Sigmoid colon (tissue), 7 donors: ENCODE data around the gene NIN. TPM values are rescaled to one million over a fixed set of nuclear protein-coding genes. Genes with fewer than 3 reads are reported as not detected.

Experiments used
- DNase-seq: peaks from one replicate; pipeline ENCODE4 v3.0.0-alpha.2; 2019
- H3K27ac ChIP-seq, 4 donors: fragments of 200-600 bp; sonication (generic); one replicate each; pipeline ENCODE4 v1.5.1; 2016 to 2019; ENCODE audit warnings: mild to moderate bottlenecking in 1 of 4
- H3K27me3 ChIP-seq, 3 donors: fragments of 200-600 bp; sonication (generic); one replicate each; pipeline ENCODE4 v1.5.1; 2019; ENCODE audit warnings: mild to moderate bottlenecking in 1 of 3
- H3K36me3 ChIP-seq, 4 donors: fragments of 200-600 bp; sonication (generic); one replicate each; pipeline ENCODE4 v1.5.1; 2016 to 2019
- H3K4me1 ChIP-seq, 4 donors: fragments of 200-600 bp; sonication (generic); one replicate each; pipeline ENCODE4 v1.5.1; 2017 to 2019
- H3K4me3 ChIP-seq, 4 donors: fragments of 200-600 bp; sonication (generic); one replicate each; pipeline ENCODE4 v1.5.1; 2017 to 2019; ENCODE audit warnings: mild to moderate bottlenecking in 2 of 4, moderate library complexity in 1 of 4
- H3K9me3 ChIP-seq, 4 donors: fragments of 200-600 bp in 3 of 4; sonication (generic) in 3 of 4; one replicate each; pipeline versions ENCODE4 v1.5.1 to v1.6.1; 2013 to 2019
- CTCF ChIP-seq, 4 experiments: fragments of 450-650 bp in 3 of 4; fragments of 200-600 bp in 1 of 4; IDR thresholded peaks; one replicate each; pipeline ENCODE4 v1.5.1; 2016 to 2019; ENCODE audit warnings: antibody characterized with exemption in 4 of 4, mild to moderate bottlenecking in 3 of 4, moderate library complexity in 2 of 4
- EP300 ChIP-seq, 4 donors: sonication (generic); formaldehyde crosslinking; IDR thresholded peaks; one replicate each; pipeline ENCODE4 v1.6.1; 2017; ENCODE audit warnings: antibody characterized with exemption in 4 of 4
- POLR2A ChIP-seq, 2 donors: fragments of 450-650 bp; IDR thresholded peaks; one replicate each; pipeline ENCODE4 v1.6.1; 2016; ENCODE audit warnings: antibody characterized with exemption in 2 of 2, mild to moderate bottlenecking in 2 of 2, moderate library complexity in 2 of 2
- POLR2AphosphoS5 ChIP-seq, 4 donors: sonication (generic); formaldehyde crosslinking; IDR thresholded peaks; one replicate each; pipeline ENCODE4 v1.6.1; 2017; ENCODE audit warnings: antibody characterized with exemption in 4 of 4
- WGBS, 2 donors: extraction: QIAGEN DNeasy Blood & Tissue Kit; methylation state at CpG; one replicate each; pipeline ENCODE4 v1.1.7; 2013; 5-methylcytosine and 5-hydroxymethylcytosine counted together
- intact Hi-C: fragments of 100-400 bp; cut with DNase I; formaldehyde crosslinking; loops from one replicate; pipeline ENCODE4 v1.15.1; 2023
- polyA plus RNA-seq, 3 donors: library from polyadenylated mRNA; stranded (reverse); fragments of 200-250 nt; gene quantifications; one replicate each; pipeline ENCODE4 v1.2.3, GENCODE V29; 2013
- total RNA-seq, 4 donors: library from RNA; depleted of rRNA; stranded (reverse); fragments of >200 nt; gene quantifications; one replicate each; pipeline ENCODE4 v1.1.0, GENCODE V29; 2016
- donor health status: healthy with polysubstance abuse.
- donor health status: Bipolar disorder and iron deficiency.
- donor health status: healthy.

NIN gene
- total and polyA plus RNA-seq, 7 donors: 3.6 to 38.2 (median 20.7) TPM

- Histone ChIP-seq H3K9me3 (no peaks in the 10 kb centered on the region), H3K36me3 (no peaks in the 10 kb centered on the region), H3K27me3 (no peaks in the 10 kb centered on the region), H3K4me3 (no peak overlapping the region), H3K27ac (no peak overlapping the region), H3K4me1 (peaks cover 0 to 14% (median 6%) of the 10 kb centered on the region in 4 donors)
- 61 to 69% methylated on average over 1 of the region's 1 CpG for WGBS, 2 donors
- DNase-seq: no peak
- no peak for TF ChIP-seq POLR2A (IDR thresholded peaks at IDR 0.05)
- no peak for TF ChIP-seq CTCF (IDR thresholded peaks at IDR 0.05)
- TF ChIP-seq POLR2AphosphoS5 (IDR thresholded peaks at IDR 0.05): no peak
- TF ChIP-seq EP300 (IDR thresholded peaks at IDR 0.05): no peak
- intact Hi-C loops: no loop called here
Observed at GRCh38 chr14:50855558-50855957, 24.6 kb upstream of the NIN start.

- intact Hi-C loops: no loop called here
- 66 to 90% methylated on average over 5 of the region's 5 CpGs for WGBS, 2 donors
- no peak overlapping the region for H3K27ac ChIP-seq
- peaks cover 0 to 5% (median 4%) of the 10 kb centered on the region in 4 donors for H3K4me1 ChIP-seq
- no peak for TF ChIP-seq POLR2A (IDR thresholded peaks at IDR 0.05)
- TF ChIP-seq EP300 (IDR thresholded peaks at IDR 0.05): no peak
- no peak for TF ChIP-seq CTCF (IDR thresholded peaks at IDR 0.05)
- TF ChIP-seq POLR2AphosphoS5 (IDR thresholded peaks at IDR 0.05): no peak
- no peaks in the 10 kb centered on the region for H3K9me3 ChIP-seq
- no peak overlapping the region for H3K4me3 ChIP-seq
- no peak for DNase-seq
- H3K36me3 ChIP-seq: no peaks in the 10 kb centered on the region
- H3K27me3 ChIP-seq: no peaks in the 10 kb centered on the region
Observed at GRCh38 chr14:50854521-50854920, 23.6 kb upstream of the NIN start.

GRCh38 chr14:50853891-50854290, 22.9 kb upstream of the NIN start:
- DNase-seq: no peak
- Histone ChIP-seq H3K4me1 (no peaks in the 10 kb centered on the region), H3K36me3 (no peaks in the 10 kb centered on the region), H3K27me3 (no peaks in the 10 kb centered on the region), H3K27ac (no peak overlapping the region), H3K9me3 (no peaks in the 10 kb centered on the region), H3K4me3 (no peak overlapping the region)
- intact Hi-C loops: no loop called here
- no peak for TF ChIP-seq CTCF (IDR thresholded peaks at IDR 0.05)
- no peak for TF ChIP-seq POLR2A (IDR thresholded peaks at IDR 0.05)
- TF ChIP-seq POLR2AphosphoS5 (IDR thresholded peaks at IDR 0.05): no peak
- TF ChIP-seq EP300 (IDR thresholded peaks at IDR 0.05): no peak

GRCh38 chr14:50846226-50846880, 15.4 kb upstream of the NIN start:
- no peak for DNase-seq
- H3K4me3 ChIP-seq: no peak overlapping the region
- 88 to 93% methylated on average over 8 of the region's 8 CpGs for WGBS, 2 donors
- TF ChIP-seq POLR2A (IDR thresholded peaks at IDR 0.05) (no peak), POLR2AphosphoS5 (IDR thresholded peaks at IDR 0.05) (no peak), EP300 (IDR thresholded peaks at IDR 0.05) (no peak), CTCF (IDR thresholded peaks at IDR 0.05) (no peak)
- no peaks in the 10 kb centered on the region for H3K9me3 ChIP-seq
- H3K36me3 ChIP-seq: no peaks in the 10 kb centered on the region
- intact Hi-C loops: no loop called here
- no peaks in the 10 kb centered on the region for H3K27me3 ChIP-seq
- peaks cover 0 to 5% (median 0%) of the 10 kb centered on the region in 4 donors for H3K4me1 ChIP-seq
- no peak overlapping the region for H3K27ac ChIP-seq

- no peak for DNase-seq
- Histone ChIP-seq H3K9me3 (no peaks in the 10 kb centered on the region), H3K27me3 (no peaks in the 10 kb centered on the region), H3K4me1 (peaks cover 0 to 5% (median 0%) of the 10 kb centered on the region in 4 donors), H3K27ac (no peak overlapping the region), H3K4me3 (no peak overlapping the region), H3K36me3 (no peaks in the 10 kb centered on the region)
- TF ChIP-seq POLR2AphosphoS5 (IDR thresholded peaks at IDR 0.05): no peak
- TF ChIP-seq CTCF (IDR thresholded peaks at IDR 0.05): no peak
- 90 to 91% methylated on average over 3 of the region's 3 CpGs for WGBS, 2 donors
- intact Hi-C loops: no loop called here
Observed at GRCh38 chr14:50845166-50845565, 14.2 kb upstream of the NIN start.
